Embryonic facial prominence (tissue), 1 donor: ENCODE data around the gene ZNF446.
"Not testable (repeated sequence)": the region's sequence is repeated elsewhere in the genome, so short reads cannot be mapped to it uniquely, and the experiment has no call there.

Experiments
- DNase-seq: peaks from one replicate; pipeline ENCODE4 v3.0.0-alpha.2; 2016; ENCODE audit errors: extremely low spot score

ZNF446 gene

GRCh38 chr19:58469241-58470013 lies 6.7 kb upstream of the ZNF446 start:
- DNase-seq, result no peak

DNA sequence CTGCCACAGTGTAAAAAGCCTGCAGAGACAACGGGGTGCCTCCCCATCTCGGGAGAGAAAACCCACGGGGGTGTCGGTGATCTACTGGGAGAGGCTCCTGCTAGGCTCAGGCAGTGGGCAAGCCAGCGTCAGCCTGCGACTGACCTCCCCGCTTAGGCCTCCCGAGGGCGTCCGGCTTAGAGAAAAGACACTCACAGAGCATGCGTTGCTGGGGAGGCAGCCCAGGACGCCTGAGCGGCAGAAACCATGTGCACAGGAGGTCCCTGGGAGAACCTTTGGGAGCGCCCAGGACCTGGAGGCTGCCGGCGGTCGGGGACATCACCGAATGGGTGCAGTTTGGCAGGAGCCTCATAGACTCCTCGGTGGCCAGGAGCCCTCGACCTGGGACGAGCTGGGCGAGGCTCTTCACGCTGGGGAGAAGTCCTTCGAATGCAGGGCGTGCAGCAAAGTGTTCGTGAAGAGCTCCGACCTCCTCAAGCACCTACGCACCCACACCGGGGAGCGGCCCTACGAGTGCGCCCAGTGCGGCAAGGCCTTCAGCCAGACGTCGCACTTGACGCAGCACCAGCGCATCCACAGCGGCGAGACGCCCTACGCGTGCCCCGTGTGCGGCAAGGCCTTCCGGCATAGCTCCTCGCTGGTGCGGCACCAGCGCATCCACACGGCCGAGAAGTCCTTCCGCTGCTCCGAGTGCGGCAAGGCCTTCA lies 5.2 kb upstream of the ZNF446 start:
- DNase-seq, result not testable (repeated sequence)

DNA sequence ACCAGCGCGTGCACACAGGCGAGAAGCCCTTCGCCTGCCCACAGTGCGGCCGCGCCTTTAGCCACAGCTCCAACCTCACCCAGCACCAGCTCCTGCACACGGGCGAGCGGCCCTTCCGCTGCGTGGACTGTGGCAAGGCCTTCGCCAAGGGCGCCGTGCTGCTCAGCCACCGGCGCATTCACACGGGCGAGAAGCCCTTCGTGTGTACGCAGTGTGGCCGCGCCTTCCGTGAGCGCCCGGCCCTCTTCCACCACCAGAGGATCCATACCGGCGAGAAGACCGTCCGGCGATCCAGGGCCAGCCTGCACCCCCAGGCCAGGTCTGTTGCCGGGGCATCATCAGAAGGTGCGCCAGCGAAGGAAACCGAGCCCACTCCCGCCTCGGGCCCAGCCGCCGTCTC lies 4.4 kb upstream of the ZNF446 start:
- DNase-seq, result no peak

DNA sequence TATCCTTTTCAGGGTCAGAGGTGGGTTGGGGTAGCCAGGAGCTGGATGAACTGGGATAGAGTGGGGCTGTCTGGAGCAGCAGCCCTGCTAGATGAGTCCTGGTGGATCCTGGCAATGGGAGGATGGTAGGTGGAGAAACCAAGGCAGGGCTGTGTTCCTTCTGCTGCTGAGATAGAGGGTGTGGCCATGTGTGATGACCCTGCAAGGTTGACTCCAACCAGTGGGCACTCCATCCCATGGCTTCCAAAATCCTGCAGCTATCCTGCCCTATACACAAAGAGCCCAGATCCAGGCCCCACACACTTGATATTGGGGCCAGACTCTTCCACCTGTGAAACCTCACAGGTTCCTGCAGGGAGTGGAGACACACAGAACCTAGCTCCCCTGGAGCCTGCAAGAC lies 2.4 kb upstream of the ZNF446 start:
- no peak for DNase-seq

DNA sequence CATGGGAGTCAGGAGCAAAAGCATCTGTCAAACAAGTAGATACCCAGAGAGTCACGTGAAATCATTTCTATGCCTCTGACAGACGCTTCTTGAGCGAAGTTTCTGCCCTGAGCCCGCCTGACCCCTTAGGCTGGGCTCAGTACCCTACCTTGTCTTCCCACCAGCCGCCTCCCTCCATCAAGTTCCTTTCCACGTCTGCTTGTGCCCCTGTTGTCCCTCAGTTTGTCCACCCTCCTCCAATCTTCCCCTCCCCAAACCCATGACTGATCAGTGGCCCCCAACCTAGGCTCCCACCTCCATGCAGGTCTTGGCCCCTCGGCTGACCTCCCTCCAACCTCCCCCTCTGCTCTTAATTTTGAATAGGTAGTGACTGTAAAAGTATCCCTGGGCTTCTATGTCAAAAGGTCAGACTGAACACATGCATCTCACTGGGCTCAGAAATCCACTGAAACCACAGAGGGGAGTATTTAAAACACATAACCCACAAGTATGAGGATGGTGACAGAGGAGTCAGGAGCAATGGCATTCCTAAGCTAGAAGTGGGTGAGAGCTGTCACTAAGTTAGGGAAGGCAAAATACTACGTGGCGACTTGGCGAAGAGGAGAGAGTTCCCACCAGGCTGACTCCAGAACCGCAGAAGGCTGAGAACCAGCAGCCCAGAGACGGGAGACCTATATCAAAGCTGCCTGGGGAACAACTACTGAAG lies 1.7 kb upstream of the ZNF446 start:
- DNase-seq, result no peak

DNA sequence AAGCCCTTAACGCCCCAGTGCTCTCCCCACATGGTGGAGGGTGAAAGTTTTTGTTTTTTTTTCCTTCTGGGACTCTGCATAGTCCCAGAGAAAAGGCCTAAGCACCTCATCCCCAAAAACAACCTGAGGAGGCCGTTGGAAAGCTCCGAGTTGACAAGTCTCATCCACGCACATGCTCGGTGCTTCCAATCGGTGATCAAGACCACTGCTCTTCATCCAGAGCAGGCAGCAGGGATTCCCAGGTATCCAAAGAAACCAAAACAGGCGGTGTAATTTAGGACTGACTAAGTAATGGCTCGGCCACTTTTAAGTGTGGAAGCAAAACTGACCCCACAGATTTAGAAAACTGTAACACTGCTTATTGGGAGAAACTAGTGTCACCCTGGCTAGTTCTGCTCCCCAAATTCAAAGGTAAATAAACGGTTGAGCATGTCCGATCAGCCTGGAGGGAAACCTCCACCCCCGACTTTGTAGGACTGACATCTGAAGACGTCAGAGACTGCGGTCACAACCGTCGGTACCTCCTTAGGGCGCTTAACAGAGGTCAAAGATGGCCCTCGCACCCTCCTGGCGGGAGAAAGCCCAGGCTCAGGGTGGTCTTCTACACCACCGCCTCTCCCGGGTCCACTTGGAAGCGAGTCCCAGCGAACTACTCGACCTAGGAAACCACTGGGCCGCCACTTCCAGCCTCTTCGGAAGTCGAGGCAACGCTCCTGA lies 997 bp upstream of the ZNF446 start:
- DNase-seq, result no peak

- DNase-seq, result no peak
These were observed 405 bp downstream of the ZNF446 start for GRCh38 chr19:58476498-58477015.

DNA sequence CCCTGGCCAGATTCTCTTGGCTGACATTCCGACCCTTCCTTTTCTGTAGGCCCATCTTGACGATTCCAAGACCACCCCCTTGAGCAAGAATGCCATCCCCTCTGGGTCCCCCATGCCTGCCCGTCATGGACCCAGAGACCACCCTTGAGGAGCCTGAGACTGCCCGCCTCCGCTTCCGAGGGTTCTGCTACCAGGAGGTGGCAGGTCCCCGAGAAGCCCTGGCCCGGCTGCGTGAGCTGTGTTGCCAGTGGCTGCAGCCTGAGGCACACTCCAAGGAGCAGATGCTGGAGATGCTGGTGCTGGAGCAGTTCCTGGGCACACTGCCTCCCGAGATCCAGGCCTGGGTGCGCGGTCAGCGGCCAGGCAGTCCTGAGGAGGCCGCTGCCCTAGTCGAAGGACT lies 978 bp downstream of the ZNF446 start:
- DNase-seq, result no peak

DNA sequence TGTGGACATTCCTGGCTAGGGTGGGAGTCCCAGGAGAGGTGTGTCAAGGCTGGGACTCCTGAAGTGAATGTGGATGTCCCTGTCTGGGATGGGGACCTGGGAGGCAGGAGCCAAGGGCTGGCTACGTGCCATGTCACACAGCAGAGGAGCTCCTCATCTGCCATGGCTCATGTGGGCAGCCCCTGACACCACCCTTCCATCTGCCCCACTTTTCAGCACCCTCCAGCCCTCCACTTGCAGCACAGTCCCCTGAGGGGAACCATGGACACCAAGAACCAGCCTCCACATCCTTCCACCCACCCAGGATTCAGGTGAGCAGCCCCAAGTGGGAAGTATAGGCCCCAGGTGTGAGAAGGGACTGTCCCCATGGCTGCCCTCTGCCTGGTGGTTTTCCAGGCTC lies 1.7 kb downstream of the ZNF446 start:
- no peak for DNase-seq

DNA sequence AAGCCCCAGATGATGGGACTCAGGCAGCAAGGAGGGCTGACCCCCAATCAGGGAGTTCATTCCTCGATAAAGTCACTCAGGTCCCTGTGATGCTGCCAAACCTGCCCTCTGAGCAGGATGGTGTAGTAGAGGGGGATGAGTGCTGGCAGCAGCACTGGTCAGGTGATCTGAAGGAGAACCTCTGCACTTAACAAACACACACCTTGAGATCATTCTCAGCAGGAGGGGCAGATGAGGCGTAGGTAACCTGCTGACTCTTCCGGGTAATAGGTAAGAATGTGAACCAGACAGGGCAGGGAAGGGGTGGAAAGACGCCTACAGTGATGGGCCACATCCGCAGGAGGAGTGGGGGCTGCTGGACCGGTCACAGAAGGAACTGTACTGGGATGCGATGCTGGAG lies 3.2 kb downstream of the ZNF446 start:
- DNase-seq, result no peak

GRCh38 chr19:58479736-58480480 lies 3.8 kb downstream of the ZNF446 start:
- no peak for DNase-seq

DNA sequence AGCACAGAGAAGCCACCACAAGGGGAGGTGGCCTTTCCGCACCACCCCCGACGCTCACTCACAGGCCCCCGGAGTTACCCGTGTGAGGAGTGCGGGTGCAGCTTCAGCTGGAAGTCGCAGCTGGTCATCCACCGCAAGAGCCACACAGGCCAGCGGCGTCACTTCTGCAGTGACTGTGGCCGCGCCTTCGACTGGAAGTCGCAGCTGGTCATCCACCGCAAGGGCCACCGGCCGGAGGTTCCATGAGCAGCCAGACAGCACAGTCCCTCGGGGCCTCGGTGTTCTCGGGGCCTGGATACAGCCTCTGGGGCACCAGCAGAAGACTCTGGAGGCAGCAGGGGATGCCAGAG lies 4.3 kb downstream of the ZNF446 start:
- no peak for DNase-seq

DNA sequence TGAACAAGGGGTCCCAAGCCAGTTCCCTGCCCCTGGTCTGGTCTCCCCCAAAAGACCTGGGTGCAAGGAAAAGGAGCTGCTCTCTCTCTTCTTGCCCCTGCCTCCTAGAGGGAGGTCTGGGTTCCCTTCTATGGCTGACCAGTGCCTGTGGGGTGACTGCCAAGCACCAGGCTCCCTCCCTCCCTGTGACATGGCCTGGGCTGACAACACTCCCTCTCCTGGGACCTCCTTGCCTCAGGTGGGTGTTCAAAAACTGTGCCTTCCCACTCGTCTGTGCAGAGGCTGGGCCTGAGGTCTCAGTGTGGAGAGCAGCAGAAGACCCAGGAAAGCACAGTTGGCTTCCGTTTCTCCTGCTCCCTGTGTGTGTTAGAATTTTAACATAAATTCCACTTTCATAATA lies 4.7 kb downstream of the ZNF446 start:
- DNase-seq, result no peak

GRCh38 chr19:58482372-58482771 lies 6.2 kb downstream of the ZNF446 start:
- DNase-seq, result no peak

- DNase-seq, result no peak
These were observed 7.6 kb downstream of the ZNF446 start for GRCh38 chr19:58483776-58484175.

DNA sequence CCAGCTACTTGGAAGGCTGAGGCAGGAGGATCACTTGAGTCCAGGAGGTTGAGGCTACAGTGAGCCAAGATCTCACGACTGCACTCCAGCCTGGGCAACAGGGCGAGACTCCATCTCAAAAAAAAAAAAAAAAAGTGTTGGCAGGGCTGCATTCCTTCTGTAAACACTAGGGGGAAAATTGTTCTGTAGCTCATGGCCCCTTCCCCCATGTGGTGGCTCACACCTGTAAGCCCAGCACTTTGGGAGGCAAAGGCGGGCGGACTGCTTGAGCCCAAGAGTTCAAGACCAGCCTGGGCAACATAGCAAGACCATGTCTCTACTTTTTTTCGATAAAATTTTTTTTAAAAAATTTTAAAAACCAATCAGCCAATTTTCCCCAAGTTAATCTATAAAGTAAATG lies 8.2 kb downstream of the ZNF446 start:
- DNase-seq, result not testable (repeated sequence)

- DNase-seq, result no peak
These were observed 15.2 kb downstream of the ZNF446 start for GRCh38 chr19:58491393-58491792.

- no peak for DNase-seq
These were observed 16.1 kb downstream of the ZNF446 start for GRCh38 chr19:58492265-58492664.

DNA sequence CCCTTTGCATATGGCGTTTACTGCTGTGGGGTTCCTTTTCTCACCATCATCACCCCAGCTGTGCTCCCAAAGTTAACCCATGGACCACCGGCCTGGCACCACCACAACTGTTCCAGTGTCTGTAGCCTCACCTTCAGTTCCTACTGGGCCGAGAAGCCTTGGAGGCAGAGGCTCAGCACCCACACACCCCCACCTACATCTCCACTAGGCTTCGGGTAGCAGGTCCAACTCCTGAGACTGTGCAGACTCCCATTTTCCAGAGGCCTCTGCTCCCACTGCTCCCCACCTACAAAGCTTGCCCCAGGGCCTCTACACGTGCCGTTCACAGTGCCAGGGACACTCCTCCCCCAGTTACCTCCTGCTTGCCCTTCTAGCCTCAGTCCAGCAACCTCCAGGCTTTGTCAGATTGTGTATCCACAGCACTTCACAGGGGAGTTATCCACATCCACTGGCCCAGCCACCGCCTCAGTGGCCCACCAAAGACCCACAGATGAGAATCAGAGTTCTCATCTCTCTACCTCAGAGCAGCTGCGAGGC lies 21.6 kb downstream of the ZNF446 start:
- no peak for DNase-seq

GRCh38 chr19:58498316-58499020 lies 22.3 kb downstream of the ZNF446 start:
- no peak for DNase-seq
